ENCODE data around the gene NSD2. TPM values are rescaled to one million over a fixed set of nuclear protein-coding genes. Genes with fewer than 3 reads are reported as not detected.
"Not testable (repeated sequence)": the region's sequence is repeated elsewhere in the genome, so short reads cannot be mapped to it uniquely, and the experiment has no call there.

NSD2 gene
- total RNA-seq, 1 donor from 2014 or later: 32.6 TPM

GRCh38 chr4:1839282-1839681 is 31.9 kb upstream of the NSD2 start:
- DNase-seq (no peak), ATAC-seq (ENCODE audit: poor library complexity) (no peak)
- intact Hi-C loops (cut with DNase I): no loop called here

GRCh38 chr4:1841201-1841886 is 29.8 kb upstream of the NSD2 start:
- ATAC-seq (ENCODE audit: poor library complexity): no peak

GRCh38 chr4:1841887-1842210 is 29.3 kb upstream of the NSD2 start:
- ATAC-seq (ENCODE audit: poor library complexity) (no peak), DNase-seq (no peak)
- intact Hi-C loops (cut with DNase I): loop anchor here (10.0 kb wide), 1 partner anchor 53 kb away; no protein-coding TSS in a partner anchor

More at GRCh38 chr4:1841201-1841886, 29.8 kb upstream of the NSD2 start:
- intact Hi-C loops (cut with DNase I): loop anchor here (10.0 kb wide), 1 partner anchor 53 kb away; no protein-coding TSS in a partner anchor
- DNase-seq: no peak

GRCh38 chr4:1842339-1842895 is 28.8 kb upstream of the NSD2 start:
- ATAC-seq (ENCODE audit: poor library complexity) (peak; percentile 10), DNase-seq (no peak)
- intact Hi-C loops (cut with DNase I): loop anchor here (10.0 kb wide), 1 partner anchor 52 kb away; no protein-coding TSS in a partner anchor

- intact Hi-C loops (cut with DNase I): loop anchor here (10.0 kb wide), 1 partner anchor 52 kb away; no protein-coding TSS in a partner anchor
- ATAC-seq (ENCODE audit: poor library complexity) (peak; percentile 75), DNase-seq (peak; percentile 62)
Measured at GRCh38 chr4:1842993-1843448, 28.2 kb upstream of the NSD2 start.

- peak; percentile 74 for DNase-seq
- peak; percentile 90 for ATAC-seq (ENCODE audit: poor library complexity)
- intact Hi-C loops (cut with DNase I): loop anchor here (10.0 kb wide), 1 partner anchor 51 kb away; no protein-coding TSS in a partner anchor
Measured at GRCh38 chr4:1843852-1844251, 27.3 kb upstream of the NSD2 start.

- not testable (repeated sequence) for ATAC-seq (ENCODE audit: poor library complexity); DNase-seq
- intact Hi-C loops (cut with DNase I): loop anchor here (10.0 kb wide), 1 partner anchor 50 kb away; no protein-coding TSS in a partner anchor
Measured at GRCh38 chr4:1844618-1845017, 26.6 kb upstream of the NSD2 start.

- ATAC-seq (ENCODE audit: poor library complexity) (no peak), DNase-seq (no peak)
- intact Hi-C loops (cut with DNase I): loop anchor here (10.0 kb wide), 1 partner anchor 48 kb away; no protein-coding TSS in a partner anchor
Measured at GRCh38 chr4:1846580-1846979, 24.6 kb upstream of the NSD2 start.

GRCh38 chr4:1850276-1850675 is 20.9 kb upstream of the NSD2 start:
- intact Hi-C loops (cut with DNase I): no loop called here
- DNase-seq (no peak), ATAC-seq (ENCODE audit: poor library complexity) (no peak)

GRCh38 chr4:1851160-1851559 is 20.0 kb upstream of the NSD2 start:
- ATAC-seq (ENCODE audit: poor library complexity): peak; percentile 9
- DNase-seq: no peak
- intact Hi-C loops (cut with DNase I): no loop called here

- DNase-seq: peak; percentile 76
- ATAC-seq (ENCODE audit: poor library complexity): peak; percentile 42
- intact Hi-C loops (cut with DNase I): no loop called here
Measured at GRCh38 chr4:1851575-1852410, 19.4 kb upstream of the NSD2 start.

GRCh38 chr4:1852904-1853623 is 18.1 kb upstream of the NSD2 start:
- no peak for ATAC-seq (ENCODE audit: poor library complexity)
- intact Hi-C loops (cut with DNase I): no loop called here
- no peak for DNase-seq

- intact Hi-C loops (cut with DNase I): no loop called here
- ATAC-seq (ENCODE audit: poor library complexity): no peak
- no peak for DNase-seq
Measured at GRCh38 chr4:1854752-1855151, 16.4 kb upstream of the NSD2 start.

- DNase-seq (peak; percentile 70), ATAC-seq (ENCODE audit: poor library complexity) (peak; percentile 13)
- intact Hi-C loops (cut with DNase I): no loop called here
Measured at GRCh38 chr4:1855333-1856070, 15.7 kb upstream of the NSD2 start.

GRCh38 chr4:1856071-1856942 is 14.9 kb upstream of the NSD2 start, which contains the start of gene LETM1:
Gene LETM1 (minus strand): TSS chr4:1856156. CDS start chr4:1855950, 206 bp downstream.
- ATAC-seq (ENCODE audit: poor library complexity): peak; percentile 96
- intact Hi-C loops (cut with DNase I): no loop called here
- peak; percentile 96 for DNase-seq

GRCh38 chr4:1856943-1857699 is 14.1 kb upstream of the NSD2 start:
- peak; percentile 13 for ATAC-seq (ENCODE audit: poor library complexity)
- intact Hi-C loops (cut with DNase I): no loop called here
- peak; percentile 60 for DNase-seq
